ENCODE results near the gene FGF14. TPM values are rescaled to one million over a fixed set of nuclear protein-coding genes. Genes with fewer than 3 reads are reported as not detected.
"Not testable (repeated sequence)": the region's sequence is repeated elsewhere in the genome, so short reads cannot be mapped to it uniquely, and the experiment has no call there.

Gene FGF14
- total RNA-seq, 4 donors from 2014 or later: 0.12 to 3.5 (median 1.3) TPM

DNA sequence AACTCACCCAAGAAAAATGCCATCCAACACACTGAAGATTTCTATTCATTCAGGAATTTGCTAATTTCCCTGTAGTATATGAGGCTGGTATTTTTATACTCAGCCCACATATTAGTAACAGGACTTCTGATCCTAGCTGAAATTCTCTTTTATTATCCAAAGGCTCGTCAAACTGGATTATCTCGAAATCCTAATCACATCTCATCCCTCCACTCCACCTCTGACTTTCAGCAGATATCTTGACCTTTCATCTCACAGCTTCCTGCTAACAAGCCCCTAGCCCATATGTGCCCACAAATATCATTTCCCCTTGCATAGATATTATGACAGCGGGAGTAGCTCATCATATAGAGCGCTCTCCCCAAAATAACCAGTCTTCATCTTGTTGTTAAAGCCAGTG, 279.7 kb downstream of the FGF14 start:
- TF ChIP-seq CTCF (IDR thresholded peaks at IDR 0.05): no peak
- ATAC-seq (ENCODE audit: low FRiP score) (no peak), DNase-seq (ENCODE audit: low spot score) (no peak)

DNA sequence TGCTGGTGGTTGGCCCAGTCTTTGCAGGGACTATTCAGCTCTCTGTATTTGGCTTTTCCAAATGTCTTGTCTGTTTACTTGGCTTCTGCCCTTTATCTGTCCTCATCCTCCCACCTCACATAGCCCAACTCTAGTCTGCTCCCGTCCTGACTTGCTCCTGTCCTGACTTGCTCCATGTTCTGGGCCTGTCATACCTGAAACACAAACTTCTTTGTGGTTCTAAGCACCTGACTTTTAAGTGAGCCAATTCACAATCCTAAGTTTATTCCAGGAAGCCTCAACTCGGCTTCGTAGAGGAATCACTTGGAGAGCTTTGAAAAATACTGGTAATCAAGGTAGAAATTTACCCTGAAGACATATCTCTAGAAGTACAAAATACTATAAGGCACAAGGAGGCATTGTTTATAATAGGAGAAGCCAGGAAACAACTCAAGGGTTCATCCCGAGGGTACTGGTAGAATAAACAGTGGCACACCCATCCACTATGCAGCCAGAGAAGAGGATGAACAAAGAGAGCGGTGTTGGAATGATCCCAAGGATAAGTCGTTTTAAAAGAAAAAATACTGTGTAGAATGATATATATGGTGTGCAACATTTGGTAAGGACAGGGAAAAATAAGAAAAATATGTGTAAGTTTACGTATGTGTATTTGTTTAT, 284.5 kb downstream of the FGF14 start:
- ATAC-seq (ENCODE audit: low FRiP score) (no peak), DNase-seq (ENCODE audit: low spot score) (no peak)
- TF ChIP-seq CTCF (IDR thresholded peaks at IDR 0.05): no peak

DNA sequence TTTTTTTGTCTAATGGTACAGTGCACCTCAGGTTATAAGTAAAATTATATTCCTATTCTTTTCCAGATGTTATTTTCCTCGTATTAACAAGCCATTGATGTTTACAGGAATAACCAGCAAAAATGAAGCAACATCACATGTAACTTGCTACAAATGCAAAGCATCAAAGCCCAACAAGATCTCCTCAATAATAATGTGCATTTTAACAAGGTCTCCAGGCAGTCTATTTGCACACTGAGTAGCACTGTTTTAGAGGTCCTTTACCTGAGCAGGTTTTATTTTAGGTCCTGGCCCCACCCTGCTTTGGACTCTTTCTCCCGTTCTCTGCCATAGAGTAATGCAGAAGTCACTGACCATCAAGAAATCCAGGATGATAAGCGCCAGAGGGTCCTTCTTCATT, 298.4 kb downstream of the FGF14 start:
- no peak for ATAC-seq (ENCODE audit: low FRiP score)
- TF ChIP-seq CTCF (IDR thresholded peaks at IDR 0.05): no peak
- DNase-seq (ENCODE audit: low spot score): no peak

DNA sequence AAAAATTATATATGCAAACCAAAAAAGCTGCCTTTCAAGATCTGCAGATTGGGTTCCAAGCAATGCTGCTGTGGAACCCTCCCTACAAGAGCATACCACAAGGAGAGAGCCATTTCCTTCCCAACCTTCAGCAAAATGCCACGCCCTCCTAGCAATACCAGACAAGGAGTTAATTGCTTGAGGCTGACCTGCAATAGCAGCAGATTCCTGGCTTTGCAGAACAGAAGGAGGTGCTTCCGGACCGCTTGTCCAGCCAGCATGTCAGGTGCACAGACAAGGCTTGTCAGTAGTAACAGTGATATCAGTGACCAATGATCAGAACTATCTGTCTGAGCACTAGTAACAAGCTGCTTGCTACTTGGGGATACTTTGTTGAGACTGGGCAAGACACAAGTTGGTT, 301.6 kb downstream of the FGF14 start:
- DNase-seq (ENCODE audit: low spot score) (no peak), ATAC-seq (ENCODE audit: low FRiP score) (no peak)
- TF ChIP-seq CTCF (IDR thresholded peaks at IDR 0.05): no peak

- DNase-seq (ENCODE audit: low spot score) (no peak), ATAC-seq (ENCODE audit: low FRiP score) (no peak)
- TF ChIP-seq CTCF (IDR thresholded peaks at IDR 0.05): no peak
Measured at GRCh38 chr13:102097708-102098107, 304.1 kb downstream of the FGF14 start.

GRCh38 chr13:102093288-102093687, 308.6 kb downstream of the FGF14 start:
- ATAC-seq (ENCODE audit: low FRiP score): not testable (repeated sequence)

GRCh38 chr13:102091231-102091630, 310.6 kb downstream of the FGF14 start:
- ATAC-seq (ENCODE audit: low FRiP score): no peak
- no peak for DNase-seq (ENCODE audit: low spot score)
- TF ChIP-seq CTCF (IDR thresholded peaks at IDR 0.05): no peak

More at GRCh38 chr13:102093288-102093687, 308.6 kb downstream of the FGF14 start:
- not testable (repeated sequence) for DNase-seq (ENCODE audit: low spot score)

All from omental fat pad (tissue), 4 donors.